Endothelial cell (in vitro differentiated cells): ENCODE measurements around the gene FOLR2. TPM values are rescaled to one million over a fixed set of nuclear protein-coding genes. Genes with fewer than 3 reads are reported as not detected.
"Not testable (repeated sequence)": the region's sequence is repeated elsewhere in the genome, so short reads cannot be mapped to it uniquely, and the experiment has no call there.

Source experiments
- DNase-seq: peaks from one replicate; pipeline ENCODE4 v3.0.0; 2021; ENCODE audit warnings: low spot score
- H3K27ac Mint-ChIP-seq: one replicate; pipeline ENCODE4 v1.8.0; 2021; ENCODE audit warnings: mixed read lengths, inconsistent platforms; ENCODE audit not compliant: unreplicated experiment
- H3K27me3 Mint-ChIP-seq: one replicate; pipeline ENCODE4 v1.8.0; 2021; ENCODE audit warnings: mild to moderate bottlenecking, moderate library complexity, mixed read lengths, inconsistent platforms; ENCODE audit not compliant: unreplicated experiment
- H3K36me3 Mint-ChIP-seq: one replicate; pipeline ENCODE4 v1.8.0; 2021; ENCODE audit warnings: mild to moderate bottlenecking, low read depth, mixed read lengths, inconsistent platforms; ENCODE audit not compliant: unreplicated experiment
- H3K4me1 Mint-ChIP-seq: one replicate; pipeline ENCODE4 v1.8.0; 2021; ENCODE audit warnings: mild to moderate bottlenecking, mixed read lengths, inconsistent platforms; ENCODE audit not compliant: unreplicated experiment
- H3K4me3 Mint-ChIP-seq: one replicate; pipeline ENCODE4 v1.8.0; 2021; ENCODE audit warnings: mild to moderate bottlenecking, mixed read lengths, inconsistent platforms; ENCODE audit not compliant: unreplicated experiment
- H3K9me3 Mint-ChIP-seq: one replicate; pipeline ENCODE4 v1.8.0; 2021; ENCODE audit warnings: mixed read lengths, inconsistent platforms; ENCODE audit not compliant: unreplicated experiment
- CTCF ChIP-seq: fragments of 200-600 bp; sonication (generic); IDR thresholded peaks from one replicate; pipeline ENCODE4 v1.5.0; 2021; ENCODE audit warnings: antibody characterized with exemption; ENCODE audit not compliant: unreplicated experiment
- total RNA-seq: library from RNA; stranded (reverse); fragmentation: NEBNext Ultra II Directional; extraction: Animal tissue kit (Norgen Biotek cat#: 25700); gene quantifications from one replicate; pipeline ENCODE4 v1.2.1, GENCODE V29; 2021; ENCODE audit not compliant: unreplicated experiment

The FOLR2 gene
- total RNA-seq, 1 donor from 2014 or later, result not detected

GRCh38 chr11:72177656-72178055 lies 38.9 kb upstream of the FOLR2 start:
- Mint-ChIP-seq H3K36me3 (no peaks in the 10 kb centered on the region), H3K4me3 (no peak overlapping the region), H3K27ac (no peak overlapping the region), H3K9me3 (no peaks in the 10 kb centered on the region), H3K4me1 (no peaks in the 10 kb centered on the region), H3K27me3 (peaks cover 5% of the 10 kb centered on the region)
- DNase-seq, result no peak
- TF ChIP-seq CTCF, result no peak

GRCh38 chr11:72179049-72179803 lies 37.4 kb upstream of the FOLR2 start:
- H3K4me3 Mint-ChIP-seq, result no peak overlapping the region
- H3K4me1 Mint-ChIP-seq, result no peaks in the 10 kb centered on the region
- TF ChIP-seq CTCF, result no peak
- DNase-seq, result no peak
- H3K27me3 Mint-ChIP-seq, result peaks cover 5% of the 10 kb centered on the region
- no peaks in the 10 kb centered on the region for H3K36me3 Mint-ChIP-seq
- no peak overlapping the region for H3K27ac Mint-ChIP-seq
- H3K9me3 Mint-ChIP-seq, result no peaks in the 10 kb centered on the region

DNA sequence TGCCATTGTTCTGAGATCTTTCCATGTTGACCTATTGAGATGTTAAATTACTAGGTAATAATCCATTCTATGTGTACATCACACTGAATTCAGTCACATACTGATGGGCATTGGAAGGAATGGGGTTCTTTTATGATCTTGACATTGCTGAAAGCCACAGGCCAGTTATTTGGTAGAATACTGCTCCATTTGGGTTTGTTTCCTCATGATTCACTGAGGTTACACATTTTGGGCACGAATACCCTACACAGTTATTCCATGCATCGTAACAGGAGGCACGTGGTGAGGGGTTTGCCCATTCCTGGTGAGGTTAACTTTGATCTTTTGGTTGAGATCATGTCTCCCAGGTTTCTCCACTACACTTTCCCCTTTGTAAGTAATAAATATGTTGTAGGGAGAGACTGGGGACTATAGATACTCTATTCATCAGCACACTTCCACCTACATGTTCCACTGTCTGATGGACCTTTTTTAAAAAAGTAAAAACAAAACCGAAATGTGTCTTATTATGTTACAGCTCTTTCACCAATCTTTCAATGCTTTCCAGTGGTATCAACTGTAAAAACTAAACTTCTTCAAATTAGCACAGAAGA lies 36.7 kb upstream of the FOLR2 start:
- Mint-ChIP-seq H3K27me3 (peaks cover 5% of the 10 kb centered on the region), H3K4me3 (no peak overlapping the region)

GRCh38 chr11:72180892-72181552 lies 35.6 kb upstream of the FOLR2 start:
- not testable (repeated sequence) for H3K27ac Mint-ChIP-seq, H3K9me3 Mint-ChIP-seq, H3K27me3 Mint-ChIP-seq, DNase-seq, H3K4me3 Mint-ChIP-seq, H3K36me3 Mint-ChIP-seq, H3K4me1 Mint-ChIP-seq

More for the DNA sequence above, 36.7 kb upstream of the FOLR2 start:
- Mint-ChIP-seq H3K9me3 (no peaks in the 10 kb centered on the region), H3K36me3 (no peaks in the 10 kb centered on the region), H3K4me1 (no peaks in the 10 kb centered on the region), H3K27ac (no peak overlapping the region)
- no peak for TF ChIP-seq CTCF
- no peak for DNase-seq

- not testable (repeated sequence) for H3K4me3 Mint-ChIP-seq, H3K27ac Mint-ChIP-seq, H3K4me1 Mint-ChIP-seq, H3K27me3 Mint-ChIP-seq, H3K36me3 Mint-ChIP-seq, H3K9me3 Mint-ChIP-seq, DNase-seq
These were observed 35.0 kb upstream of the FOLR2 start for GRCh38 chr11:72181553-72181958.

DNA sequence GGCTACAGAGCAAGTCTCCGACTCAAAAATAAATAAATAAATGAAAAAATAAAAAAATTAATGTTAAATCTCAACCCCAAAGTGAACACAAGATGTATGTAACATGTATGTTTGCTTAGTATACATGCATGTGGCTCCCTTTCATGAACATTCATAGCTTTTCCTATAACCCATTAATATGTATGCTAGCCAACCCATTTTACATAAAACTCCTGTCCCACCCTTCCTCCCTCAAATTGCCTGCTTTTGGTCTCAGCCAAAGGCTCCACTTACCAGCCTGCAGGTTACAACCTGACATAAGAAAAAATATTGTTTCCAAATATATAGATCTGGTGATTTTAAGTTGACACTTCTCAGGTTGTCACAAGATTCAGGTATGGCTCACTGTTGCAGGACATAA lies 28.3 kb upstream of the FOLR2 start:
- no peak overlapping the region for H3K4me3 Mint-ChIP-seq
- DNase-seq, result no peak
- peaks cover 4% of the 10 kb centered on the region for H3K27me3 Mint-ChIP-seq
- no peak for TF ChIP-seq CTCF
- peaks cover 3% of the 10 kb centered on the region for H3K4me1 Mint-ChIP-seq
- no peaks in the 10 kb centered on the region for H3K36me3 Mint-ChIP-seq
- H3K9me3 Mint-ChIP-seq, result no peaks in the 10 kb centered on the region
- no peak overlapping the region for H3K27ac Mint-ChIP-seq
